ENCODE measurements around the gene INO80. TPM values are rescaled to one million over a fixed set of nuclear protein-coding genes. Genes with fewer than 3 reads are reported as not detected.

The INO80 gene
- total and polyA plus RNA-seq, 2 donors, result 7.6 to 12.9 TPM

- no peak overlapping the region for H3K4me3 ChIP-seq (ENCODE audit: low read length in 2 of 2)
- H3K36me3 ChIP-seq (ENCODE audit: control insufficient read depth in 2 of 2, insufficient read depth in 2 of 2, low read length in 1 of 2), result peaks cover 49 to 59% of the 10 kb centered on the region in 2 donors
- DNase-seq (ENCODE audit: low read depth in 6 of 9, low spot score in 9 of 9), result no peak
- peaks cover 2 to 6% of the 10 kb centered on the region in 2 donors for H3K9me3 ChIP-seq (ENCODE audit: control insufficient read depth in 2 of 2, insufficient read depth in 1 of 2, low read length in 1 of 2)
- no peak overlapping the region for H3K27ac ChIP-seq (ENCODE audit: low read depth in 1 of 2, low read length in 1 of 2)
- no peaks in the 10 kb centered on the region for H3K27me3 ChIP-seq (ENCODE audit: control insufficient read depth in 2 of 2, insufficient read depth in 1 of 2, low read length in 1 of 2)
- H3K4me1 ChIP-seq (ENCODE audit: control insufficient read depth in 2 of 2, insufficient read depth in 2 of 2, low read length in 2 of 2), result no peaks in the 10 kb centered on the region
- 98% methylated on average over 7 of the region's 7 CpGs for WGBS
These were observed 49.6 kb downstream of the INO80 start for GRCh38 chr15:41066516-41066915.

GRCh38 chr15:41061667-41062066 is 54.4 kb downstream of the INO80 start:
- no peak overlapping the region for H3K4me3 ChIP-seq (ENCODE audit: low read length in 2 of 2)
- no peaks in the 10 kb centered on the region for H3K4me1 ChIP-seq (ENCODE audit: control insufficient read depth in 2 of 2, insufficient read depth in 2 of 2, low read length in 2 of 2)
- H3K9me3 ChIP-seq (ENCODE audit: control insufficient read depth in 2 of 2, insufficient read depth in 1 of 2, low read length in 1 of 2), result peaks cover 4 to 13% of the 10 kb centered on the region in 2 donors
- 98% methylated on average over 2 of the region's 2 CpGs for WGBS
- DNase-seq (ENCODE audit: low read depth in 6 of 9, low spot score in 9 of 9), result no peak
- H3K27ac ChIP-seq (ENCODE audit: low read depth in 1 of 2, low read length in 1 of 2), result no peak overlapping the region
- H3K27me3 ChIP-seq (ENCODE audit: control insufficient read depth in 2 of 2, insufficient read depth in 1 of 2, low read length in 1 of 2), result no peaks in the 10 kb centered on the region
- peaks cover 48 to 55% of the 10 kb centered on the region in 2 donors for H3K36me3 ChIP-seq (ENCODE audit: control insufficient read depth in 2 of 2, insufficient read depth in 2 of 2, low read length in 1 of 2)

GRCh38 chr15:41060505-41060904 is 55.6 kb downstream of the INO80 start:
- WGBS, result 99% methylated on average over 3 of the region's 3 CpGs
- H3K27me3 ChIP-seq (ENCODE audit: control insufficient read depth in 2 of 2, insufficient read depth in 1 of 2, low read length in 1 of 2), result no peaks in the 10 kb centered on the region
- no peak overlapping the region for H3K27ac ChIP-seq (ENCODE audit: low read depth in 1 of 2, low read length in 1 of 2)
- peaks cover 47 to 57% of the 10 kb centered on the region in 2 donors for H3K36me3 ChIP-seq (ENCODE audit: control insufficient read depth in 2 of 2, insufficient read depth in 2 of 2, low read length in 1 of 2)
- H3K4me3 ChIP-seq (ENCODE audit: low read length in 2 of 2), result no peak overlapping the region
- peaks cover 4 to 13% of the 10 kb centered on the region in 2 donors for H3K9me3 ChIP-seq (ENCODE audit: control insufficient read depth in 2 of 2, insufficient read depth in 1 of 2, low read length in 1 of 2)
- H3K4me1 ChIP-seq (ENCODE audit: control insufficient read depth in 2 of 2, insufficient read depth in 2 of 2, low read length in 2 of 2), result no peaks in the 10 kb centered on the region
- no peak for DNase-seq (ENCODE audit: low read depth in 6 of 9, low spot score in 9 of 9)

GRCh38 chr15:41056810-41057209 is 59.3 kb downstream of the INO80 start:
- peaks cover 1 to 7% of the 10 kb centered on the region in 2 donors for H3K9me3 ChIP-seq (ENCODE audit: control insufficient read depth in 2 of 2, insufficient read depth in 1 of 2, low read length in 1 of 2)
- H3K27me3 ChIP-seq (ENCODE audit: control insufficient read depth in 2 of 2, insufficient read depth in 1 of 2, low read length in 1 of 2), result no peaks in the 10 kb centered on the region
- peaks cover 41 to 70% of the 10 kb centered on the region in 2 donors for H3K36me3 ChIP-seq (ENCODE audit: control insufficient read depth in 2 of 2, insufficient read depth in 2 of 2, low read length in 1 of 2)
- no peaks in the 10 kb centered on the region for H3K4me1 ChIP-seq (ENCODE audit: control insufficient read depth in 2 of 2, insufficient read depth in 2 of 2, low read length in 2 of 2)
- WGBS, result 95% methylated on average over 2 of the region's 2 CpGs
- no peak overlapping the region for H3K4me3 ChIP-seq (ENCODE audit: low read length in 2 of 2)
- no peak overlapping the region for H3K27ac ChIP-seq (ENCODE audit: low read depth in 1 of 2, low read length in 1 of 2)
- DNase-seq (ENCODE audit: low read depth in 6 of 9, low spot score in 9 of 9), result no peak

- no peak overlapping the region for H3K27ac ChIP-seq (ENCODE audit: low read depth in 1 of 2, low read length in 1 of 2)
- H3K36me3 ChIP-seq (ENCODE audit: control insufficient read depth in 2 of 2, insufficient read depth in 2 of 2, low read length in 1 of 2), result peaks cover 44 to 77% of the 10 kb centered on the region in 2 donors
- WGBS, result 100% methylated on average over 2 of the region's 2 CpGs
- no peak overlapping the region for H3K4me3 ChIP-seq (ENCODE audit: low read length in 2 of 2)
- no peak for DNase-seq (ENCODE audit: low read depth in 6 of 9, low spot score in 9 of 9)
- no peaks in the 10 kb centered on the region for H3K4me1 ChIP-seq (ENCODE audit: control insufficient read depth in 2 of 2, insufficient read depth in 2 of 2, low read length in 2 of 2)
- H3K9me3 ChIP-seq (ENCODE audit: control insufficient read depth in 2 of 2, insufficient read depth in 1 of 2, low read length in 1 of 2), result no peaks in the 10 kb centered on the region
- no peaks in the 10 kb centered on the region for H3K27me3 ChIP-seq (ENCODE audit: control insufficient read depth in 2 of 2, insufficient read depth in 1 of 2, low read length in 1 of 2)
These were observed 60.4 kb downstream of the INO80 start for GRCh38 chr15:41055706-41056105.

GRCh38 chr15:41051139-41051538 is 64.9 kb downstream of the INO80 start:
- Histone ChIP-seq H3K4me3 (ENCODE audit: low read length in 2 of 2) (no peak overlapping the region), H3K9me3 (ENCODE audit: control insufficient read depth in 2 of 2, insufficient read depth in 1 of 2, low read length in 1 of 2) (no peaks in the 10 kb centered on the region), H3K4me1 (ENCODE audit: control insufficient read depth in 2 of 2, insufficient read depth in 2 of 2, low read length in 2 of 2) (no peaks in the 10 kb centered on the region), H3K36me3 (ENCODE audit: control insufficient read depth in 2 of 2, insufficient read depth in 2 of 2, low read length in 1 of 2) (peaks cover 38 to 81% of the 10 kb centered on the region in 2 donors), H3K27me3 (ENCODE audit: control insufficient read depth in 2 of 2, insufficient read depth in 1 of 2, low read length in 1 of 2) (no peaks in the 10 kb centered on the region), H3K27ac (ENCODE audit: low read depth in 1 of 2, low read length in 1 of 2) (no peak overlapping the region)
- WGBS, result 97% methylated on average over 2 of the region's 2 CpGs
- no peak for DNase-seq (ENCODE audit: low read depth in 6 of 9, low spot score in 9 of 9)

- WGBS, result 98% methylated on average over 1 of the region's 1 CpG
- Histone ChIP-seq H3K27ac (ENCODE audit: low read depth in 1 of 2, low read length in 1 of 2) (no peak overlapping the region), H3K36me3 (ENCODE audit: control insufficient read depth in 2 of 2, insufficient read depth in 2 of 2, low read length in 1 of 2) (peaks cover 33 to 71% of the 10 kb centered on the region in 2 donors), H3K27me3 (ENCODE audit: control insufficient read depth in 2 of 2, insufficient read depth in 1 of 2, low read length in 1 of 2) (no peaks in the 10 kb centered on the region), H3K4me1 (ENCODE audit: control insufficient read depth in 2 of 2, insufficient read depth in 2 of 2, low read length in 2 of 2) (no peaks in the 10 kb centered on the region), H3K9me3 (ENCODE audit: control insufficient read depth in 2 of 2, insufficient read depth in 1 of 2, low read length in 1 of 2) (no peaks in the 10 kb centered on the region), H3K4me3 (ENCODE audit: low read length in 2 of 2) (no peak overlapping the region)
- DNase-seq (ENCODE audit: low read depth in 6 of 9, low spot score in 9 of 9), result no peak
These were observed 67.2 kb downstream of the INO80 start for GRCh38 chr15:41048852-41049251.

- DNase-seq (ENCODE audit: low read depth in 6 of 9, low spot score in 9 of 9), result no peak
- Histone ChIP-seq H3K4me1 (ENCODE audit: control insufficient read depth in 2 of 2, insufficient read depth in 2 of 2, low read length in 2 of 2) (no peaks in the 10 kb centered on the region), H3K36me3 (ENCODE audit: control insufficient read depth in 2 of 2, insufficient read depth in 2 of 2, low read length in 1 of 2) (peaks cover 33 to 71% of the 10 kb centered on the region in 2 donors), H3K4me3 (ENCODE audit: low read length in 2 of 2) (no peak overlapping the region), H3K9me3 (ENCODE audit: control insufficient read depth in 2 of 2, insufficient read depth in 1 of 2, low read length in 1 of 2) (no peaks in the 10 kb centered on the region), H3K27ac (ENCODE audit: low read depth in 1 of 2, low read length in 1 of 2) (no peak overlapping the region), H3K27me3 (ENCODE audit: control insufficient read depth in 2 of 2, insufficient read depth in 1 of 2, low read length in 1 of 2) (no peaks in the 10 kb centered on the region)
These were observed 67.7 kb downstream of the INO80 start for GRCh38 chr15:41048397-41048796.

- DNase-seq (ENCODE audit: low read depth in 6 of 9, low spot score in 9 of 9), result no peak
- no peaks in the 10 kb centered on the region for H3K9me3 ChIP-seq (ENCODE audit: control insufficient read depth in 2 of 2, insufficient read depth in 1 of 2, low read length in 1 of 2)
- H3K4me1 ChIP-seq (ENCODE audit: control insufficient read depth in 2 of 2, insufficient read depth in 2 of 2, low read length in 2 of 2), result no peaks in the 10 kb centered on the region
- H3K4me3 ChIP-seq (ENCODE audit: low read length in 2 of 2), result no peak overlapping the region
- peaks cover 27 to 75% of the 10 kb centered on the region in 2 donors for H3K36me3 ChIP-seq (ENCODE audit: control insufficient read depth in 2 of 2, insufficient read depth in 2 of 2, low read length in 1 of 2)
- WGBS, result 99% methylated on average over 1 of the region's 1 CpG
- no peak overlapping the region for H3K27ac ChIP-seq (ENCODE audit: low read depth in 1 of 2, low read length in 1 of 2)
- no peaks in the 10 kb centered on the region for H3K27me3 ChIP-seq (ENCODE audit: control insufficient read depth in 2 of 2, insufficient read depth in 1 of 2, low read length in 1 of 2)
These were observed 68.6 kb downstream of the INO80 start for GRCh38 chr15:41047474-41047873.
